GM21717 (cell line): ENCODE results near the gene TH.
"Not testable (repeated sequence)": the region's sequence is repeated elsewhere in the genome, so short reads cannot be mapped to it uniquely, and the experiment has no call there.

Experiments used
- ATAC-seq: cut with Tn5 transposase; IDR thresholded peaks from one replicate; pipeline ENCODE4 v1.9.1; 2021; ENCODE audit warnings: mild to moderate bottlenecking, moderate library complexity; ENCODE audit not compliant: unreplicated experiment

TH gene

DNA sequence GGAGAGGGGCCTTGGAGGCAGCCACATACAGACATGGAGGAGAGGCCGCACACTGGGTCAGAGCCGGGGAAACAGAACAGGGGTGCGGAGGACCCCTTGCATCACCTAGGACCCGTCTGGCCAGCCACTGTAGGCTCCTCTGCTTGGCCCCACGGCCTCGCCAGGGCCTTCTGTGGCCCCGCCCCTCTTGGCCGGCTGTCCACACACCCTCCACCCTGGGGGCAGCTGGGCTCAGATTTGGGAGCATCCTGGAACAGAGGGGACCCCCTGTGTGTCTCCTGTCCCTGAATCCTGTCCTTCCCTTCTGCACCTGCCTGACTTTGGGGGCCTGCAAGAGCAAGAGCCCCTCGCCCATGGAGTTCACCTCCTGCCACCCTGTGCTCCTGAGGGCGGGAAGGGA is 7.9 kb upstream of the TH start:
- no peak for ATAC-seq

DNA sequence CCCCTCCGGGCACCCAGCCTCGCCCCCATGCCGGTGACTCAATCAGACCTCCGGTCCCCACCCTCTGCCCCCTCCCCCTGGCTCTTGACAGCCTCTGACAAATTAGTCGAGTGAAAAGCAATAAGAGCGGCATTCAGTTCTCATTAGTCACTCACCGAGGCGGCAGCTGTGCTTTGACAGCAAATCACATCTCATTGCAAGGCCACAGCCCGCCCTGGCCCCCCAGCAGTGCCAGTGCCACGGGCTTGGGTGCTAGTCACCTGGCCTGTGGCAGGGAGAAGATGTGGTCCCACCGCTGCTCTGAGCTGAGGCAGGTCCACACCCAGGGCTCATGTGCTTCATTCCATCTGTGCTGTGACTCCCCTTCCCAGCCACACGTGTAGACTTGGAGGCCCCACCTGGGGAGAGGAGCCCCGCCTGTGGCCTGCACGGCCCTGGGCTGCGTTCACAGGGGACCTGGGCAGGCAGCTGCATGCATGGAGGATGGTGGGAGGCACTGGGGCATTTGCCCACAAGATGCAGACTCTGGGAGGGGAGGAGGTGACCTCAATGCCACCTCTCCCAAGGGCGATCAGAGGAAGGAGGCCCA is 7.4 kb upstream of the TH start:
- ATAC-seq = no peak

DNA sequence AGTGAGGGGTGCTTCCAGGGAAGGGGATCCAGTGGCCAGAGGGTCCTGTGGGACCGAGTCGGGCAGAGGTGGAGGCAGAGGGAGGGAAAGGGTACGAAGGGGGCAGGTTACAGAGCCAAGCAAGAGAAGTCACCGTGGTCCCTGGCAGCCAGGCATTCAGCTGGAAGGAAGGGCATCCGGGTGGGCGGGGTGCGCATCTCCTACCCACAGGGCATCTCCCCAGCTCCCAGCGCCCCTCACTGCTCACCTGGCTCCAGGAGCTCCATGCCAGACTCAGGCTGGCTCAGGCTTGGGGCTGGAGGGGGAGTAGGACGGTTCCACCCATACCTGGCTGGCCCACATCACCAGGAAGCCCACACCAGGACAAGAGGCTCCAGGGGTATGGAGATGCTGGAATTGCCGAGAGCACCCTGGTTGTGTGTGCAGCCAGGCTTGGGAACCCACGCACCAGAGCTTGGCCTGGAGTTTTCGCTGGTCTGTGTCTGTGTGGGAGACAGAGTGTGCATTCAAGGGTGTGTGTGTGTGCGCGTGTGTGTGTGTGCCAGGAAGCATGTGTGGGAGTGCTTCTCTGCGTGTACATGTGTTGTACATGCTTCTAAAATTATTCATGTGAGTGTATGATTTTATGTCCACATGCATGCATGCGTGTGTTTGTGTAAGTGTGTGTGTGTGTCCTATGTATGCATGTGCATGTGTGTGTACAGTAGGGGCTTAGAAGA is 6.6 kb upstream of the TH start:
- not testable (repeated sequence) for ATAC-seq

DNA sequence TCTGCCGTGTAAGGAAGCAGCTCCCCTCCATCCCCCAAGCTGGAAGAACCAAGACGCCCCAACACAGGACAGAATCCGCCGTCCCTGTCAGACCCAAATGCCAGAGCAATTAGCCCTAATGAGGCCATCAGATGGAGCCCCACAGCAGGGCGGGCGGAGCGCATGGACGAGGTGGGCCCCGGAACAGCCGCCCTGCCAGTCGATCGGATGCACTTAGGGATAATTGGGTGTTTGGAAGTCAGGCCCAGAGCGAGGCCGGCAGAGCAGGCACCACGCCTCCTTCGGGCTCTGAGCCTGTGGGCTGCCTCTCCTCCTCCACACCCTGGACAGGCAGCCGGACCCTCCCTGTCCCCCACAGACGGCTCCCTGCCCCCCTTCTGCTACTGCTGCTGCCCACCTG is 5.5 kb upstream of the TH start:
- no peak for ATAC-seq

DNA sequence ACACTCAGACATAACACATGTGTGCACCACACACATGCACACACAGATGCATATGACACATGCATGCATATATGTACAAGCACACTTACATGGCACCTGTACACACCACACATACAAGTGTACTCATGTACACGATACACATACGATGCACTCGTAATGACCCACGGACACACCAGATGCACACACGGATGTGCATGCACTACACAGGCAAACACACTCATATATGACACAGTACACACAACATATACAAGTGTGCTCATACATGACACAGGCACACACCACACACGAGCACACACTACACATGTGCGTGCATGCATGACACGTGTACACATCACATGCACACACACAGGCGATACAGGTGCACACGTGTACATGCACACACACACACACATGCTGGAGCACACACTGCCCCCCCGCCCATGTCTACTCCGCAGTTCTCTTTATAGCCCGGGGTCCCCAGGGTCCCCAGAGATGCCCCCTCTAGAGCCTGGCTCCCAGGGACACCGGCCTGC is 4.8 kb upstream of the TH start:
- no peak for ATAC-seq

DNA sequence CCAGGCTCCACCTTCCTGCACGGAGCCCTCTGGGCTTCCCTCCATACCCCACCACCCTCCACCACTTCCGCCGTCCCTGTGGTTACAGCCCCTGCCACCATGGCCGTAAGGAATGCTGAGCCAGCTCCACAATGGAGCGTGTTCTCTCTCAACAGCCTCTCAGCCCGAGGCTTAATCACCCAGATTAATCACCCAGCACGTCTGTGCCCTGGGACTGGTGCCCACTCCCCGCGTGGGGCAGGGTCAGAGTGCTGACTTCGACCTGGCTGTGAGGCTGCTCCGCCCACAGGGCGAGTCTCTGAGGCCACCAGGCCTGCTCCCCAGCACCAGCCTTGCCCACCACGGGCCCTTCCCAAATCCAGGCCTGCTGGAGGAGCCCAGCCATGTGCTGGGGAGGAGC is 4.0 kb upstream of the TH start:
- ATAC-seq = no peak

DNA sequence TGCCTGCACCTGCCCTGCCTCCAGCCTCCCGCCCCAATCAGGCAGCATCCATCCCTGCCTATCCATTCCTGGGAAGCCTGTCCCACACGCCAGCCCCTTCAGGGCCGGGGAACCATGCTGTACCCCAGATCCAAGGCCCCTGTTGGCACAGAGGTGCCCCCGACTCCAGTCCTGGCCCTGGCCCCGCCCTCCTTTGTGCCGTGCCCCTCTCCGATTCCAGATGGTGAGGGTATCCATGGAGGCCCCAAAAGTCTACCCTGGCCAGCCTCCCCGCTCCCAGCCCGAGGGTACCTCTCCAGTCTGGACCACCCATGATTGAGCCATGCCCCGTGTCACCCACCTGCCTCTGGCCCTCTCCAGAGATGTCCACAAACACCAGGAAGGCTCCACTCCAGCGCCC is 2.7 kb upstream of the TH start:
- no peak for ATAC-seq

DNA sequence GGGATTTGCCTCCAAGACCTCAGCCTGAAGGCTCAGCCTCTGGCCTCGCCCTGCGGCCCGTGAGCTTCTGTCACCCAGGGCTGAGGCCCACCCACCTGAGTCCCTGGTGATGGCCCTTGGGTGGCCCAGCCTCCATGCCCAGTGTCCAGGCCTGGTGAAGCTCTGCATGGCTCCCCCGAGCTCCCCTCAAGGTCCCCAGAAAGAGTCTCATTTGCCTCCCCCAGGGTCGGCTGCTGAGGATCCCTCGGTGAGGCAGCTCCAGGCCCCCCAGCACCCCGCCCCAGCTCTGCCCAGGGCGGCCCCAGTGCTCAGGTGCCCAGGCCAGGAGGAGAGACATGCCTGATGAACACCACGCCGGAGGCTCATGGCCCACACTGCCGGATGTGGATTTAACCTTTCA is 2.1 kb upstream of the TH start:
- no peak for ATAC-seq

DNA sequence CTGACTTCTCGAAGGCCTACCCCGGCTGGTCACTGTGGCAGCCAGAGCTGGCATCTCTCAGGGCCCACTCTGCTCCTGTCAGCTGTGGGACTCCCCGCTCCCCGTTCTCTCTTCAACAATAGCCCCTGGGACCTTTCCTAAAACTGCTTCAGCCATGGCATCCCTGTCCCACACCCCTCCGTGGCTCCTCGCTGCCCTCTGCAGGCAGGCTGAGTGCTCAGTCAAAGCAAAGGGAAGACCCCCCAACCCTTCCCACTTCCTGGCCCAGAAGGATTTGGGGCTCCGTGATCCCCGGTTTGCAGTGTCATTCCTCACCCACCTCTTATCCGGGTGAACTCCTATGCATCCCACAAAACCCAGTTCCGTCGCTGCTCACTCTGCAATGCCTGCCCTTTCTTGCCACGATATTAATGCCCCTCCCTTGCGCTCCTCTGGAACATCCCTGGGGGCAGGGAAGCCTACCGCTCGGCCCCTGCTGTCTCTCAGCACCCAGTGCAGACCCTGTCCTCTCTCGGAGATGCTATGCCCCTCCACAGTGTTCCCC is 1.6 kb upstream of the TH start:
- no peak for ATAC-seq

DNA sequence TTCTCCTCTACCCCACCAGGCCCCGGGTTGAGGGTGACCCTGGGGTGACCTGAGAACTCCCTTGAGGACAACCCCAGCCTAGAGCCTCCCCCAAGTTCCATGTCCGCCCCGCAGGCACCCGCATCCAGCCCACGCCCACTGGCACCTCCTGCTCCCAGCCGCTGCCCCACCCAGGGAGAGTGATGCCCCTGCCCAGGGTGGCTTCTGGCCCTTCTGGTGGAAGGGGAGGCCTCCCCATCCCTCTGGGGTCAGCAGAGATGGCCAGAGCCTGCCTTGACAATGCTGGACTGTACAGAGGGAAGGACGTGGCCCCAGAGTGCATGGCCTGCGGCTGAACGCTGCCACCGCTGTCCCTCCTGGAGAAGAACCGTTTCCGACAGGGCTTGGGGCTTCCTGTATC is 1.1 kb upstream of the TH start:
- ATAC-seq = no peak

DNA sequence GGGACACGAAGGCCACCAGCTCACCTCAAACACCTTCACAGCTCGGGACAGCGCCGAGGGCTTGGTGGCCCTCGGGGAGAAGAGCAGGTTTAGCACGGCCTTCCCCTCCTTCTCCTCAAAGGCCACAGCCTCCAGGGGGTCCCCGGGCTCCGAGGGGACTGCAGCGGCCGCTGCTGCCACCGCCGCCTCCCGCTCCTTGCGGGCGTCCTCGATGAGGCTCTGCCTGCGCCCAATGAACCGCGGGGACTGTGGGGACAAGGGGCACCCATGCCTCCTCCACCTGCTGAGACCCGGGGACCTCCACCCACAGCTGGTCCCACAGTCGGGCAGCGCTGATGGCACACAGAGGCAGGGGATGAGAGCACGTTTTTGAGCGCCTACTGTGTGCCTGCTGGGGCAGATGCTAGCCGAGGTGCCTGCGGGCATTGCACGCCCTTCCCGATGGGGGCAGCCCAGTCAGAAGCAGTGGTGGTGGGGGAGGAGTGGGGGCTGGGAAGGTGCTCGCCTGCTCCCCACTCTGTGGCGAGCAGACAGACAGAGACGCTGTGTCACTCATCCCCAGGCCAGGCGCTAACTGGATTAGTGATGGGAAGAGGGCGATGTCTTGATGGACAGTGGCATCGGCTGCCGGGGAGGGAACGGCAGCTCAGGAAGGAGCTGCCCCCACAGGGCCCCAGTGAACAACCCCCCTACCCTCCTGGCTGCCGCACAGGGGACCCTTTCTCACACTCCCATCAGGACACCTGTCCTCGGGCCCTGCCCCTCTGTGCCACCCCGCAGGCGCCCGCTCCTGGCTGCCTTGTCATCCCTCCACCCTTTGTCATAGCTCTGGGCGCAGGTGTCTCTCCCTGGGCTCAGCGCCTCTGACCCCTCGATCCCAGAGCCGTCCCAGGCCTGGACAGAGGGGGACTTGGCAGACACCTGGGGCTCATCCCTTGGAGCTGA is 1.7 kb downstream of the TH start:
- ATAC-seq = no peak

DNA sequence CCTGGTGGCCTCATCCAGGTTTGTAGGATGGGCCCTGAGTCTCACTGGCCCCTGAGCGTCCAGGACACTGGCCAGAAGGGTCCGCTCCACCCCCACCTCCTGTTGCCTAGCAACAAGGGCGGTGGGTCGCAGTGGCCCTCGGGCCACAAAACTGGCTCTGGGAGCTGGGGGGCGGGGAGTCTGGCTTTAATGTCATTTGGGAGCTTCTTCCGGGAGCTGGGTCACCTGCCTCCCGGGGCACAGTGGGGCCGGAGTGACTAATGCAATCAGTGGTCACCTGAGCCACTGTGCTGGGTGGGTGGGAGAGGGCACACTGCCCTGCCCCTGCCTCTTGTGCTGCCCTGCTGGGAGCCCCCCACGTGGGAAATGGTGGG is 2.6 kb downstream of the TH start:
- no peak for ATAC-seq

DNA sequence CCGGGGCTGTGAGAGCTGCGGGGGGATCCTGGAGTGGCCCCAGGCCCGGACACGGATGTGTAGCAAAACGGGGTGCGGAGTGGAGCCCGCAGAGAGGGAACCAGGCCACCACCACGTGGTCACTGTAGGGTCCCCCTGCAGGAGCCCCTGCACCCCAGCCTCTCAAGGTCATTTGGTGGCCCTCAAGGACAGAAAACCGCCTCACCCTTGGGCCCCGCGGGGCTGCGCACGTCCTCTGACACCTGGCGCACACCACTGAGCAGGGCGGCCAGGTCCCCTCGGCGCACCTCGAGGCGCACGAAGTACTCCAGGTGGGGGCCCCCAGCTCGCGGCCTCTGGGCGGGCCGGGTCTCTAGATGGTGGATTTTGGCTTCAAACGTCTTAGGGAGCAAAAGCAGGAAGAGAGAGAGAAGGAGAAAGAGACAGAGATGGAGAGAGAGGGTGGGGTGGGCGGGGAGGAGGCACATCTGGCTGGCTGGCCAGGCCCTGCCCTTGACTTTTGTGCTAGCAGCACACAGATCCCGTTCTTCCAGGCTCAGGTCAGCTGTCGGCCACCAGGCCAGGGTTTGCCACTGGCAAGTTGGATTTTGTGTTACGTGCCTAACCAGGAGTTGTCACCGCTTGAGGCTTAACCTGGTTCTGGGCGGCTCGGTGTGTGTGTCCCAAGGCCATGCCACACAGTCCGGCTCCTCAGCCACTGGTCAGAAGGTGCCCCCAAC is 3.2 kb downstream of the TH start:
- ATAC-seq = no peak

DNA sequence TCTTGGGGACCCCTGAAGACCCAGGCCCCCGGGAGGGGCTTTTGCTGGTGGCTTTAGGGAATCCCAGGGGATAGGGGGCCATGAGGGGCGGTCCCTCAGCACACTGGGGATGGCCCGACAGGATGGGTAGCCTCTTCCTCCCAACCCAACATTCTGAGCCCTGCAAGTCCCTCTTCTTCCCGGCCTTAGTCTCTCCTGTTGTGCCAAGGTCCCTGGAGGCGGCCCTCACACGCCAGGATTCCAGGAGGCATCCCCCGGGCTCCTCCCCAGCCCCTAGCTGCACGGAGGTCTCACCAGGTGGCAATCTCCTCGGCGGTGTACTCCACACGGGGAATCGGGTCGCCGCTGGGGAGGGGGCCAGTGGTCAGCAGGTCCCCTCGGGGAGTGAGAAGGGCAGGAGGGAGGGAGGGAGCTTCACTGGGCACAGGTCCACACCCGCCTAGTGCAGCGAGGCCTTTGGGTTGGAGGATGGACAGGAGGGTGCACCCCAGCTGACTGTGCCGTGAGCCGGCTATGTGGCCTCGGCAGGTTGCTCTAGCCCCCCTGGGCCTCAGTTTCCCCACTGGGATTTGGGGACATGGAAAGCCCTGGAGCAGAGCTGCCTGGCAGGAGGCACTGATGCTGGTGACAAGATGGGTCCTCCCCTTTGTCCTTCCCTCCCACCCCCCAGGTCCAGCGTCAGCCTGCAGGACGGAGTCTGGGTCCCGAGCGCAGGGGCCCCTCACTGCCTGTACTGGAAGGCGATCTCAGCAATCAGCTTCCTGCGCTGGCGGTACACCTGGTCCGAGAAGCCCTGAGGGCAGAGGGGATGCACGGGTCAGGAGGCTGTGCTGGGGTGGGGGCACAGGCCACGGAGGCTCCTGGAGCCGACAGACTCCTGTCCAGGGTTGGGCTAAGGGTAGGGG is 4.2 kb downstream of the TH start:
- no peak for ATAC-seq

DNA sequence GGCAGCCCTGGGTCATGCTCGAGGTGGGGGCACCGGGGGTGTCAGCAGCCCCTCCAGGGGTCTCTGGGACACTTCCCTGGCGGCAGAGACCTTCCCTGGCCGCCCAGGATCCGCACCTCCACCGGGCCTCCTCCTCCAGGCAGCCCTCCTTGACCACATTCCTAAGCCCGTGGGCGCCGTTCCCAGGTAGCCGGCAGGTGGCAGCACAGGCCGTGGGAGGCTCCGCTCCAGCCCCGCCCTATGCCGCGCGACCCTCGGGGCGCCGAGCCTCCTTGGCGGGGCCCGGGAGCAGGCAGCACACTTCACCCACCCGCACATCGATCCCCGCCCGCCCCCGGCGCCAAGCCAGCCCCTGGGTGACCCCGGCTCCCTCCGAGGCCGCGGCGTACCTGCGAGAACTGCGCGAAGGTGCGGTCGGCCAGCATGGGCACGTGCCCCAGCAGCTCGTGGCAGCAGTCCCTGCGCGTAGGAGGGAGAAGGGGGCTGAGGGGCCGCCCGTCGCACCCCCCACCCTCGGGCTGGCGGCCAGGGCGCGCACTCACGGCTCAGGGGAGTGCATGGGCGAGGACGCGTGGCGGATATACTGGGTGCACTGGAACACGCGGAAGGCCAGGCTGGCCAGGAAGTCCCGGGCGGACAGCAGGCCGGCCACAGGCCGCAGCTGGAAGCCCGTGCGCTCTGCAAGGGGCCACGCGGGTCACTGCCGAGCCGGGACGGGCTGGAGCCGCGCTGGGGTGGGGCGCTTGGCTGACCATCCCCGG is 5.3 kb downstream of the TH start:
- ATAC-seq = no peak

DNA sequence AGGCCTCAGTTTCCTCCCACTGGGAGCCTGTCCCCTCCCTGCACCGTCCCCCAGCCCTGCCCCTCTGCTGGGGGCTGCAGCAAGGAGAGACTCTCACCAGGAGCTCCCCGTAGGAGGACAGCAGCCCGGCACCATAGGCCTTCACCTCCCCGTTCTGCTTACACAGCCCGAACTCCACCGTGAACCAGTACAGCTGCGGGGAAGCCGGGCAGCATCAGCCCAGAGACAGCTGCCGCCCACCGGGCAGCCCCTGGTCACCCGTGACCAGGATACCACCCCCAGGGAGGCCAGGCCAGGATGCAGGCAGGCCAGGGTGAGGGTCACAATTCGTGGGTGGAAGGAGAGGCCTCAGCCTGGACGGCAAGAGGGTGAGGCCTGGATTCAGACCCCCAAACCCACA is 6.0 kb downstream of the TH start:
- no peak for ATAC-seq

DNA sequence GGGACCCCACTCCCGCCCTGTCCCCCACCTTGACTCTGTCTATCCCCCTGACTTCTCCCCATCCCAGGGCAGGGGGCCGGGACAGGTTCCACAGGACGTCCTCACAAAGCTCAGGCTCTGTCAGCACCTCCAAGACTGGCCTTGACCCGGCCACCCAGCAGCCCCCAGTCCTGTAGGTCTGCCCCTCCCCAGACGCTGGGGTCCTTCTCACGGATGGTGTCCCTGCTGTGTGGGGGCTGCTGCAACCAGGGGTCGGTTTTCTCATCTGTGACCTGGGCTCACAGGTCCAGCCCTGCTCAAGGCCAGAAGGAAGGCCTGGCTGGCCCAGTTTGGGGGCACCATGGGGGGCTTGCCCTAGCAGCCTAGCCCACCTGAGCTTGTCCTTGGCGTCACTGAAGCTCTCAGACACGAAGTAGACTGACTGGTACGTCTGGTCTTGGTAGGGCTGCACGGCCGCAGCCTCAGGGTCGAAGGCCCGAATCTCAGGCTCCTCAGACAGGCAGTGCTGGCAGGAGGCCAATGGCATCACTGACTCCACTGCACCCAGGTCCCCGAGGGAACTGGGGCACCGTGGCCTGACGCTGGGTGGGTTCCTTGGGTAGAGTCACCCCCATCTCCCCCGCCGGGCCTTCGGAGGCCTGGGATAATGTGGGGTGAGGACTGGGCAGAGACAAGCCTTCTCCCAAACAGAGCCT is 6.6 kb downstream of the TH start:
- no peak for ATAC-seq

DNA sequence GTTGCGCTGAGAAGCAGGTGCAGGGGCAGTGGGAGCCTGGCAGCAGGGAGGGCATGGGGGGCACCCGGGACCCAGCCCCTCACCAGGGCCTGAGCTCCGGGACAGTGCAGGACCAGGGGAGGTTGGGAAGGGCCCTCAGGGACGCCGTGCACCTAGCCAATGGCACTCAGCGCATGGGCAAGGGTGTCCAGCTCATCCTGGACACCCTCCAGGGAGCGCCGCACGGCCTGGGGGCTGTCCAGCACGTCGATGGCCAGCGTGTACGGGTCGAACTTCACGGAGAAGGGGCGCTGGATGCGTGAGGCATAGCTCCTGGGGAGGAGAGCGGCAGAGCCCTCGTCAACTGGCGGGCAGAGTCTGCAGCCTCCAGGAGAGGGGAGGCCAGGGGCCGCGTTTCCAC is 7.5 kb downstream of the TH start:
- no peak for ATAC-seq
